HG03571 (cell line): ENCODE data around the gene TMEM127.
"Not testable (repeated sequence)": the region's sequence is repeated elsewhere in the genome, so short reads cannot be mapped to it uniquely, and the experiment has no call there.

Experiments
- ATAC-seq: cut with Tn5 transposase; IDR thresholded peaks from one replicate; pipeline ENCODE4 v1.9.1; 2021; ENCODE audit not compliant: unreplicated experiment

TMEM127 gene

GRCh38 chr2:96241900-96242611 is 23.7 kb downstream of the TMEM127 start:
- peak; percentile 92 for ATAC-seq

GRCh38 chr2:96241227-96241626 is 24.6 kb downstream of the TMEM127 start:
- no peak for ATAC-seq

- ATAC-seq = no peak
Observed at GRCh38 chr2:96240341-96241038, 25.3 kb downstream of the TMEM127 start.

- no peak for ATAC-seq
Observed at GRCh38 chr2:96239745-96240264, 26.0 kb downstream of the TMEM127 start.

- ATAC-seq = no peak
Observed at GRCh38 chr2:96239091-96239490, 26.7 kb downstream of the TMEM127 start.

GRCh38 chr2:96238266-96238665 is 27.5 kb downstream of the TMEM127 start:
- no peak for ATAC-seq

GRCh38 chr2:96236882-96237281 is 28.9 kb downstream of the TMEM127 start:
- ATAC-seq = no peak

GRCh38 chr2:96233880-96234316 is 31.9 kb downstream of the TMEM127 start:
- peak; percentile 92 for ATAC-seq

- ATAC-seq = no peak
Observed at GRCh38 chr2:96233436-96233835, 32.4 kb downstream of the TMEM127 start.

GRCh38 chr2:96231316-96231715 is 34.5 kb downstream of the TMEM127 start:
- no peak for ATAC-seq

- no peak for ATAC-seq
Observed at GRCh38 chr2:96225016-96225533, 40.7 kb downstream of the TMEM127 start.

GRCh38 chr2:96221106-96221505 is 44.7 kb downstream of the TMEM127 start:
- not testable (repeated sequence) for ATAC-seq

GRCh38 chr2:96219959-96220358 is 45.8 kb downstream of the TMEM127 start:
- not testable (repeated sequence) for ATAC-seq

- no peak for ATAC-seq
Observed at GRCh38 chr2:96218508-96219131, 47.2 kb downstream of the TMEM127 start.

GRCh38 chr2:96214554-96214953 is 51.2 kb downstream of the TMEM127 start:
- ATAC-seq = no peak

- no peak for ATAC-seq
Observed at GRCh38 chr2:96213379-96213778, 52.4 kb downstream of the TMEM127 start.

GRCh38 chr2:96212339-96212738 is 53.5 kb downstream of the TMEM127 start:
- ATAC-seq = no peak

- ATAC-seq = no peak
Observed at GRCh38 chr2:96209729-96210085, 56.1 kb downstream of the TMEM127 start.

GRCh38 chr2:96209011-96209728 is 56.6 kb downstream of the TMEM127 start:
- no peak for ATAC-seq

GRCh38 chr2:96208143-96209010 is 57.4 kb downstream of the TMEM127 start, which contains the start of gene STARD7:
TSS of gene STARD7 (minus strand) at chr2:96208827. CDS start at chr2:96208434, 393 bp downstream.
- ATAC-seq = peak; percentile 79
